Effector CD4-positive, alpha-beta T cell (primary cell): Measurements from ENCODE around the gene PLCD1.
"Not testable (repeated sequence)": the region's sequence is repeated elsewhere in the genome, so short reads cannot be mapped to it uniquely, and the experiment has no call there.

Source experiments
- DNase-seq: peaks from one replicate; pipeline ENCODE4 v3.0.0-alpha.2; 2020

PLCD1 gene

DNA sequence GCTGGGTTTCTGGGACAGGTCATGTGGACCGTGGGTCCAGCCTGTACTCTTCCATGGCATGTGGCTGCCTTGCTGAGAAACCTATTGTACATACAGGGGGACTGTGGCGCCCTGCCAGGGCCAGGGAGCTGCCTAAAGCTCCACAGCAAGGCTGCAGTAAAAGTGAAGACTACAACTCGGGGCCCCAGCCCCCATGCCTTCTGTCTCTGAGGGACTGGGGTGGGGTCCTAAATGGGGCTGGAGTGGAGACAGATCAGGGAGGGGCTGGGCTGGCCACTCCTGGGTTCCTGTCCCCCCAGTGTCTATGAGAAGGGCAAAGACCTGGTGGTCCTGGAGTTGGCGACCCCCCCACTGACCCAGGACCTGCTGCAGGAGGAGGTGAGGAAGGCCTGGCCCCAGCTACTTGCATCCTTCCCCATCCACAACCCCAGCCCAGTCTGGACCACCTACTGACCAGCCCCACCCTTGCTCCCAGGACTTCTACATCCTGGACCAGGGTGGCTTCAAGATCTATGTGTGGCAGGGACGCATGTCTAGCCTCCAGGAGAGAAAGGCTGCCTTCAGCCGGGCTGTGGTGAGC lies 31.6 kb downstream of the PLCD1 start:
- peak; percentile 1 for DNase-seq

DNA sequence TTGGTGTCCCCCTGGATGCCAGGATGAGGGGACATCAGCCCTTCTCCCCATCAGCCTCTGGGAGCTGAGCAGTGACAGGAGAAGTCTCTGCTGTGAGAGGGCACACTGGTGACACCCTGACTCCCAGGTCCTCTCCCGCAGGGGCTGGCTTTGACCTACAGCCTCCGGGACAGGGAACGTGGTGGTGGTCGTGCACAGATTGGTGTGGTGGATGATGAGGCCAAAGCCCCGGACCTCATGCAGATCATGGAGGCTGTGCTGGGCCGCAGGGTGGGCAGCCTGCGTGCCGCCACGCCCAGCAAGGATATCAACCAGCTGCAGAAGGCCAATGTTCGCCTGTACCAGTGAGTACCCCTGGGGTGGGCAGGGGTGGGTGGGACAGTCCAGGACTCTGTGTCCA lies 32.1 kb downstream of the PLCD1 start:
- DNase-seq, result peak; percentile 1

DNA sequence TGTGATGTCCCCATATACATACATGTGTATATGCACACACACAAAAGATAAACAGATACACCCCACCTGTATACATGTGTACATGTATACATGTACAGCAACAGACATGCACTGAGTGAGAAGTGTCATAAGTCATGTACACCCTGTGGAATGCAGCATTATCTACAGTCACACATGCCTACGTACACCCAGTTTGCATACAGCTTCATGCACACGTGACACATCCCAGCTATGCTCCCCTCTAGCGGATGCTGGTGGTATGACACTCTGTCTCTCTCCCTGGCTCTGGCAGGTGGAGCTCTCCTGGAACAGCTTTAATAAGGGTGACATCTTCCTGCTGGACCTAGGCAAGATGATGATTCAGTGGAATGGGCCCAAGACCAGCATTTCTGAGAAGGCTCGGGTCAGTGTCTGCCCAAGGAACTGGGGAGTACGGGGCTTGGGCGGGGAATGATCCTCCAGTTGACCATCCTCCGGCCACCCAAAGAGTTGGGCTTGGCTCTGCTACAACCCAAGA lies 32.6 kb downstream of the PLCD1 start:
- peak; percentile 72 for DNase-seq

DNA sequence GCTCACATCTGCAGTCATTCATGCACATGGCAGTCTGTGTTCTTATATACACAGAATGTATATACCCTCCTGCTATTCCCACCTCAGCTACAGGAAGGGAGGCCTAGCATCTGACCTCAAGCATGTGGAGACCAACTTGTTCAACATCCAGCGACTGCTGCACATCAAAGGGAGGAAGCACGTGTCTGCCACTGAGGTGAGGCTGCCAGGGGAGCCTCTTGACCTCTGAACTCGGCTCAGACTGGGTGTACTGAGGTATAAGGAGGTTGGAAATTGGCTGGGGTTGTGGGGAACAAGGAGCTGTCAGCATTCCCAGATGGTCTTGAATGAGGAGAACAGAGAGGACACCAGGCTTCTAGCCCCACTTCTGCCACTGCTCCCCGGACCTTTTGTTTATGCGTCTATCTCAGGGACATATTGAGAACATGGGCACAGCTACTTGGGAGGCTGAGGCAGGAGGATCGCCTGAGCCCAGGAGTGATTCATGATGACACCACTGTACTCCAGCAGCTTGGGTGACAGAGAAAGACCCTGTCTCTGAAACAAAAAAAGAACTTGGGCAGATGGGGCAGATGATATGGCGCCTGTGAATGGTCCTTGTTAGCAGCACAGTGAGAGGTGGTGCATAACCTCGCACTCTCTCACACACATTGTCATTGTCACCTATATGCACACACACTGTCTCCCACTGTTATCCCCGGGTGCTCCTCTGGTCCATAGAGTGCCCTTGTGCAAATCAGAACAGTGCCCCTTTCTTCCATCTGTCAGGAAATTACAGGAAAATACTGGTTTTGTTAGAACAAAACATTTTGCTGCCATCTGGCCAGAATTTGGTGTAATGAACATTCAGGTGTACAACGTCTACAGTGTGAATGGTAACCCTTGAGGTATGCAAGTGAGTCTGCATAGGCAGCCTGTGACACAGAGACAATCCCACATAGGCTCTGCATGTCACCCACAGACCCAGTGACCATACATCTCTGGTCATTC lies 33.5 kb downstream of the PLCD1 start:
- DNase-seq, result no peak

DNA sequence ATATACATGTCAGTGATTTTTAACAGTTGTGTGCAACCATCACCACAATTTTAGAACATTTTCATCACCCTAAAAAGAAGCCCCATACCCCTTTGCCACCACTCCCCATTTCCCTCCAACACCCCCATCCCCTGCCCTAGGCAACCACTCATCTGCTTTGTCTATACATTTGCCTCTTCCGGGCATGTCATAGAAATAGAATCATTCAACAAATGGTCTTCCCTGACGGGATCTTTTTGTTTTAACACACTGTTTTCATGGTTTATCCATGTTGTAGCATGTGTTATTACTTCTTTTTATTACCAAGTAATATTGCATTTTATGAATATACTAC lies 34.8 kb downstream of the PLCD1 start:
- DNase-seq, result no peak

DNA sequence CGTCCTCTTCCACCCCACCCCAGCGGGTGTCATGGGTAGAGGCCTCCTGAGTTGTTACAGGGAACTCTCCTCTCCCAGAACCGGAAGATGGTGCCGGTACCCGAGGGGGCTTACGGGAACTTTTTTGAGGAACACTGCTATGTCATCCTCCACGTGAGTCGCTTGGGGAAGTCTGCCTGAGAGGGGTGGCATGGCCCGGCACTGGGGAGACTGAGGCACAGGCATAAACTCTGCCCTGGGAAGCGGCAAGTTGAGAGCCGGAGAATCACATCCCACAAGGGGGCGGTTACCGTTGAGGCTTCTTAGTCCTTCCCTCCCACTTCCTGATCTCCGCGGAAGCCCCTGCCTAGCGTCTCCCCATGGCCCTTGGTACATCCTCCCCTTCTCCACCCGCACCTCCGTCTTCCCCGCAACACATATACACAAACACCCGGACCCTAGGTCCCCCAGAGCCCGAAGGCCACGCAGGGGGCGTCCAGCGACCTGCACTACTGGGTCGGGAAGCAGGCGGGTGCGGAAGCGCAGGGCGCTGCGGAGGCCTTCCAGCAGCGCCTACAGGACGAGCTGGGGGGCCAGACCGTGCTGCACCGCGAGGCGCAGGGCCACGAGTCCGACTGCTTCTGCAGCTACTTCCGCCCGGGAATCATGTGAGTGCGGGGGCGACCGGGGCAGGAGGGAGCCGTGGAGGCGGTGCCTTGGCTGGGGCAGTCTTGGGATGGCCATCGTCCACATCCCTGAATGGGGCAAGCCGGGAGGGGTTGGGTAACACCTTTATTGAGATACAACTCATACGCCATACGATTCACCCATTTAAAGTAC lies 35.4 kb downstream of the PLCD1 start:
- DNase-seq, result peak; percentile 38

DNA sequence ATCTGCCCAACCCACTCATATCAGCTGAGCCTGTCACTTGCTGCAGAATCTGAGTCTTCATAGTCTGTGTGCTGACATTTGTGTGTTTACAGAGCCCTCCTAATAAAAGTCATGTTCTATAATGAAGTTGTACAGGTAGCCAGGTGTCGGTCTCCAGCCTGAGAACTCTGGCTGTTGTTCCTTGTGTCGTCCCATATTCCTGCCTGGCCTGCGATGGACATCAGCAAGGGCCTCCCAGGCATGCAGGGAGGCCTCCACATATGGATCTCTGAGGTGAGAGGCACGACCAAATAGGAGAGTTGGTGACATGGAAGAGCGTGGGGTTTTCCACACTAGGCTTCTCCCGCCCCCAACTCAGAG lies 36.0 kb downstream of the PLCD1 start:
- no peak for DNase-seq

DNA sequence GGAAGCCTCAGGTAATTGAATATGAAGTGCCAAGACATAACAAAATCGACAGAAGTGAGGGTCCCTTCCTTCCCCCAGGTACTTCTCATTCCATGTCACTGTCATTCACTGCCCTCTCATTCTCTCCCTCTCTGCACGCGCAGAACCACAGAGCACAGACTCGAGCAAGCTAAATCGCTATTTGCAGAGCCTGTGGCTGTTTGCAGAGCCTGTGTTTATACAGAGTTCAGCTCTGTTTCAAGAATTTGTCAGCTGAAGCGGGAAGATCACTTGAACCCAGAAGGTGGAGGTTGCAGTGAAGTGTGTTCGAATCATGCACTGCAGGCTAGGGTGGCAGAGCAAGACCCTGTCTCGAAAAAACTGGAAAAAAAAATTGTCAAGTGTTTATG lies 36.4 kb downstream of the PLCD1 start:
- DNase-seq, result no peak

DNA sequence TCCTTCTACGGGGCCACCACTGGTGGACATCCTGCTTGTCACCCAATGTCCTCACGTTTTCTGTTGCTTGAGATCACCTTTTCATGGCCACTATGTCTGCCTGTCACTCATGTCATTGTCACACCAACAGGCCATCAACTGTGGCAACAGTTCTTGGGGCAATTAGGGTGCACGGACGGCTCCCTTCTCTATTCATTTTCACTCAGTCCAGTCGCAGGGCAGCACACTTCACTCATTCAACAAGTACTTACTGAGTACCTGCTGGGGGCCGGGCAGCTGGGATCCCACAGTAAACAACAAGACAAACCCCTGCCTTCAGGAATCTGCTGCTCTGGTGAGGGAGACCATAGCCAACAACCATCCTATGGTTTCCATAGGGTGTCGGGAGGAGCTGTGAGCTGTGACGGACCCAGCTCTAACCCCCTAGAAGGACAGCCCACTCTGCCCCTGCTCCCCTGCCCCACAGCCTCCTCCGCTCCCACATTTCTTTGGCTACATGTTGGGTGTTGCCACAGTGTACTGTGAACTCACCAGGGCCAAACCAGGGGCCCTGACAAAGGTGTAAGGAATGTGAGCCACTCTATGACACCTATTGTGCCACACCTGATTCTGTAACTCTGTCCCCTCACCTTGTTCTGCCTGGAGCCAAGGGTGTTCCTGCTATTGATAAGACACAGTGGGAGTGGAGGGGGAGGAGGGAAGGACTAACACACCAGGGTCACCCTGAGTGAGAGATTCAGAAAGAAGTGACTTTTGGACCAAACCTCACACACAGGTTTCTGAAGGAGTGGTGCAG lies 37.0 kb downstream of the PLCD1 start:
- no peak for DNase-seq

DNA sequence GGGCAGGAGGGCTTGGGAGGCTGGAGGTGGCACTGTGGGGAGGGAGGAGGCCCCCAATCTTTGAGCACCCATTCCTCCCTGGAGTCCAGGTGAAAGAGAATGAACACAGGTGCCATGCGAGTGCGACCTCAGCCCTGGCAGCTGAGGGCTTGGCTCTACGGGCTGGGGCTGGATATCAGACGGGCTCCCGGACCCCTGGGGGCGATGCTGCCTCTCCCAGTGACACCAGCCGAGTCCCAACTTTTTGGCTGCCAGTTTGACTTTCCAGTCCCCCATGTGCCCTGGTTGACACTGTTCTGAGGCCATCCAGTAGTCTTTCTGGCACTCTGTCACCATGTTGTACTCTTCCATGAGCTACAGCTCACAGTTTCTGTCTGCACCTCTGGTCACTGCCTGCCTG lies 37.6 kb downstream of the PLCD1 start:
- DNase-seq, result no peak

DNA sequence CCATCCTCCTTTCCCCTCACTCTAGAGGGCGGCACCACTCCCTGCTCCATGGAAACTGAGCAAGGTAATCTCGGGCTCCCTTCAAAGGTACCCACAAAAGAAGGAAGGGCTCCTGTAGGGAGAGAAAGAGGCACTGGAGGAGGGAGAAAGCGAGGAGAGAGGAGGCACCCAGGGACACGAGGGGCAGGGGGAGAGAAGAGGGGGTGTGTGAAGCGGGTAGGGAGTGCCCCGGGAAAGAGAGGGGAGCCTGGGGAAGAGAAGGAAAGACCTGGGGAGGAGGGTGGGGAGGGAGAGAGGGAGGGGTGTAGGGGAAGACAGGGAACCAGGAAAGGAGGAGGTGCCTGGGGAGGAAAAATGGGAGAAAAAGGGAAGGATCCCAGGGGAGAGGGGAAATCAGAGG lies 38.3 kb downstream of the PLCD1 start:
- DNase-seq, result no peak

DNA sequence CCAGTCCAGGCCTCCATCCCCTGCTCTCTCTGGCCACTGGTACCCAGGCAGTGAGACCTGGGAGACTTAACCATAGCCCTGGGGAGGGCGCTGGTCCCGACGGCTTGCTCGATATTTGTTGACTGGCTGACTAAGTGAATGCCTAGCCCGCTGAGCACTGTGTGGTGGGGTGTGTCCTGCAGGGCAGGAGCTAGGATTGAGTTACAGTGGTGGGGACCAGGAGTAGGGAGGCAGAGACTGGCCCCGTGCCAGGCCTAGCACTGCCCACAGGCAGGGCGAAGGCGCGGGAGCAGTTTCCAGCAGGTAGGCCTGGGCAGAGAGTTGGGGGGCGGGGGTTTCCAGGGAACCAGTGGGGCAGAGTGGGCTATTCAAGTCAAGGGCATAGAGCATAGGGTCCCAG lies 38.9 kb downstream of the PLCD1 start, which contains the start of gene VILL:
TSS of gene VILL (plus strand) at position 260 of the 400 bp plus-strand sequence. CDS start 2,887 bp downstream, outside the sequence.
- no peak for DNase-seq

DNA sequence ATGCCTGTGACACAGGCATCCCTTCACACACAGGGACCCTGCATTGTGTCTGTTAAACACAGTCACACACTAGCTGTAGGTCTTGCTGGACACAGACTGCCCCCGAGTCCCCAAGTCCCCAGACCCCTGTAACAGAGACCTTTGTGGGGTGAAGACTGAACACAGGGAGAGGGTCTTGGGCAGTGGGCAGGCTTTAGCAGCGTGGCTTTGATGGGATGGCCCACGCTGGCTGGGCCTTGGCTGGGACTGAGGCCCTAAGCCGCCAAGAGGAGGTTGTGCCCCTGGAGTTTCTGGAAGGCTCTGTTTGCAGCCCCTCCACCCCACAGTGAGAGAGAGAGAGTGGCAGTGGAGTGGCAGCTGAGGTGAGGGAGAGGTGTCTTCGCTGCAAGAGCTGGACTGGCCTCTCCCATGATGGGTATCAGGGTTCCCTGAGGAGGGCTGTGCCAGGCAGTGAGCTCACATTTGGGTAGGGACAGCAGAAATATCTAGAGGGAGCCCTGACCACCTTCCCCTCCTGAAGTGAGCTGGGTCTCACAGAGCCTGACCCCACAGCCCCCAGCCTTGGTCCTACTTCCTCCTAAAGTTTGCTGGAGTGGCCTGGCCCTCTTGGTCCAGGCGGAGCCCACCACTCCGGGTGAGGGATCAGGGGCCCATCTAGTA lies 39.5 kb downstream of the PLCD1 start:
- DNase-seq, result no peak

DNA sequence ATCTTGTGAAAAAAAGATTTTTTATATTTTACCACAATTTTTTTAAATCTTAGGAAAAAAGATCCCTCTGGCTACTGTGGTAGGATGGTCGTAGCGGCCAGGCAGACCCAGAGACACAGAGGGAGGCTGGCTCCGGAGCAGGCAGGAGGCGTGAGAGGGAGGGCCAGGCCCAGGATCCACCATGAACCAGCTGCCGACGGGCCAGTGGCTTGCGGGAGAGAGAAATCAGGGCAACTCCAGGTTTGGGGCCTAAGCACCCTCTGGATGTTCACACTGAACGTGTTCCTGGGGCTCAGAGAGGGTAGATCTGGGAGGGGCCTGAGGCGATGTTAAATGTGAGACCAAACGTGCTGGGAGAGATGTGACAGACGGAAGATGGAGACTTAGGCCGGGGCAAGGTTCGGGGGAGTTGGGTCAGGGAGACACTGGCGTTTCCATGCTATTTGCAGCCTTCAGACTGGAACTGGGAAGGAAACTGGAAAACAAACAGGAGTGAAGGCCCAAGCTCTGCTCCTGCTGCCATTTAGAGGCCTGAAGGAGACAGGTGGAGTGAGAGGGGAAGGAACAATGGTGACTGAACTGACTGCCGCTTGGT lies 40.4 kb downstream of the PLCD1 start:
- no peak for DNase-seq

DNA sequence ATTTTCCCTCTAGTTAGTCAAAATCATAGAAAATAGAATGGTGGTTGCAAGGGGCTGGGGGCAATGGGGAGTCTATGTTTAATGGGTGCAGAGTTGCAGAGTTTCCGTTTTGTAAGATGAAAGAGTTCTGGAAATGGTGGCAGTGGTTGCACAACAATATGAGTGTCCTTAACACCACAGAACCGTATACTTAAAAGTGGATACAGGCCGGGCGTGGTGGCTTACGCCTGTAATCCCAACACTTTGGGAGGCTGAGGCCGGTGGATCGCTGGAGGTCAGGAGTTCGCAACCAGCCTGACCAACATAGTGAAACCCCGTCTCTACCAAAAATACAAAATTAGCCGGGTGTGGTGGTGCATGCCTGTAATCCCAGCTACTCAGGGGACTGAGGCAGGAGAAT lies 41.1 kb downstream of the PLCD1 start:
- not testable (repeated sequence) for DNase-seq

DNA sequence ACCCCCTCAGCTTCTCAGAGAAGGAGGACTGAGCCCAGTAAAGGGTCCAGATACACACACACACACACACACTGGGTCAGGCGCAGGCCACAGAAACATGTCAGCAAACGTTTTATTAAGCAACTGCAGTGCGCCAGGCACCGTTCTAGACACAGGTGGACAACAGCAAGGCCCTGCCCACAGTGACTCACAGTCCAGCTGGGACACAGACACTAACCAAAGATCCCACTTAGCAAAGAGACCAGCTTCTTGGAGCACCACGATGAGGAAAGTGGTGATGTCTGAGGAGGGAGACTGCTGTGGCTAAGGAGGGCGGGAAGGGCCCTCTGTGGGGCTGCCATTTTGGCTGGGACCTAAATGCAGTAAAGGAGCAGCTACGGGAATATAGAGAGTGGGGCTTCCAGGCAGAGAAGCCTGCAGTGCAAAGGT lies 41.7 kb downstream of the PLCD1 start:
- no peak for DNase-seq

DNA sequence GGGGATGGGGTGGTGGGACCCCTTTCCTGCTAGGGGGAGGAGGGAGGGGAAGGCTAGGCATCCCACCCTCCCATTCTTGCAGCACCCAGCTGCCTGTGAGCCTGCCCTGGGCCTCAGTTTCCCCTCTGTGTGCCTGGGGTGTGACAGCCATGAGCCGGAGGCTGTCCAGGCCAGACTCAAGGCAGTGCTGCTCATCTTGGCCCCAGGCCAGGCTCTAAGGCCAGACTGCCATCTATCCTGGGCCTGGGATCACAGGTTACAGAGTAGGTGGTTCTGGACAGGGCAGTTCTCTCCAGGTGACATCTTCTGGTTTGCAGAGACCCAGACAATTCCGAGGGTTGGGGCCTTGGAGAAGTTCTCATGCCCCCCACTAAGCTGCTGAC lies 42.1 kb downstream of the PLCD1 start:
- no peak for DNase-seq

DNA sequence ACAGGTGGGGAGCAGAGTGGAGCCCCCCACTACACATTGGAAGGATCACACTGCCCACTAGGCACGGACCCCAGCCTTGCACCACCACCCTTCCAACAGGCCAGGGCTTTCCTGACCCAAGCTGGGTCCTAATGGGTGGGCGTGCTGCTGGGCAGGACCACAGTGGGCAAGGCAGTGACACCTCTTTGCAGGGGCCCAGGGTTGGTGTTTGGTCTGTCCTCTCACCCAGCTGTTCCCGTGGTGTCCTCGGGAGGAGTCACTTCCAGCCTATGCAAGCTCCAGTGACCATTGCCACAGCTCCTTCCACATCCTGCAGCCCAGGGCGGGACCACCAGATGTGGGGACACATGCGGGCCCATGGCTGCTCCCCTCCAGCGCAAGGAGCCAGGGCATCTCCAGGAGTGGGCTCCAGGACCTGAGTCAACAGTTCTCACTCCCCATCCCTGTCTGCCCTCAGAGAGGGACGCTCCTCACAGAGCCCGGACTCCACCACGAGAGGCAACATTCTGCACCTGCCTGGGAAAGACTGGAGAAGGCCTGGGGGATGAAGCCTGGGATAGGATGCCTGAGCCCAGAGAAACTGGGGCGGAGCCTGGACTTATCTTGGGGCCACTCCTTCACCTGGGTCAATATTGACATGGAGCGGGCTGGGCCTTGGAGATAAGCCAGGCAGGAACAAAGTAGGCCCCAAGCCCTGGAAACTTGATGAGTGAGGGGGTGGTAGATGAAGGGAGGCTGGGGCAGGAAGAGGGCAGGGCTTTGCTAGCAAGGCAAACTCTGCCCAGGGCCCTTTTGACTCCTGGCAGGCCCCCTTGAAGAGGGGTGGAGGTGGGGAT lies 42.7 kb downstream of the PLCD1 start:
- DNase-seq, result no peak

DNA sequence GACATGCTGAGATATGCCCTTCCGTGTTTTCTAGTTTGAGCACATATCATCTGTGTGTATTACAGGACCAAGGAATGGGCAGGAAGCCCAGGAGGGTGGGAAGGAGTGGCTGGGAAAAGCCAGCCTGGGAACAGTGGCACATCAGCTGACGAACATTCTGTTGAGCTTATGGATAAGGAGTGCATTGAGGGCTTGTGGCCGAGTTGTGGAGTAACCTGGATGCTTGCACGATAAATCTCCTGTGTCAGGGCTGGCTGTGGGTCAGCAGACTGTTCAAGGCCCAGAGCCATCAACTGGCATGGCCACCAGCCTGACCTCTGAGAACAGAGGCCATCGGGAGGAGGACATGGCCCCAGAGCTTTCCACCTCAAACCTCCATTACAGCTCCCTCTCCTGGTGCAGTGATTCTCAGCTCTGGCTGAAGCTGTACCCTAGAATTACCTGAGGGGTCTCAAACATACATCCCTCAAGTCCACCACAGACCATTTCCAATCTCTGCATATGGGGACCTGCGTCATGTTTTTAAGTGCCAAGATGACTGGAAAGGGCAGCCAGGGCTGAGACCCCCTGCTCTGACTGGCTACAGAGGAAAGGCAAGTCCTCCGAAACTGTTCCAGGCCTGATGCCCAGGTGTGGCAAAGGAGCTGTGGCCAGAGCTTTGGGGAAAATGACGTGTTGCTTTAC lies 43.7 kb downstream of the PLCD1 start:
- DNase-seq, result no peak

DNA sequence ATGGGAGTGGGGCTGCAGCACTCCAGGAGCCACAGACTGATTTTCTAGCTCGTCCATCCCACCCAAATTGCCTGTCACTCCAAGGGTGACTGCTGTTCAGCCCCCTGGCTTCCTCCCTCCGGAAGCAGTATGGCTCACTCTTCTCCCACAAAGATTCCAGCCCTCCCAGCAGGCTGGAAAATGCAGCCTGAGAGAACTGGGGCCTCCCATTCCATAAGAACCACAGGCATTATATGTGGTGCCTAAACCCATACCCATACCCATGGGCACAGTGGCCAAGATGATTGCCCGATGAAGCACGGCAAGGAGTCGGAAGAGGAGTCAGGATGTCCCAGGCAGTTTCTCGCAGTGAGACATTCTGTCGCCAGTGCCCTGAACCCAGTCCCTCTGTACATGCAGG lies 44.8 kb downstream of the PLCD1 start:
- no peak for DNase-seq
